ENCODE measurements around the gene NPEPL1.

GRCh38 chr20:58703765-58704371, 11.3 kb downstream of the NPEPL1 start:
- TF ChIP-seq, protein P1, sequence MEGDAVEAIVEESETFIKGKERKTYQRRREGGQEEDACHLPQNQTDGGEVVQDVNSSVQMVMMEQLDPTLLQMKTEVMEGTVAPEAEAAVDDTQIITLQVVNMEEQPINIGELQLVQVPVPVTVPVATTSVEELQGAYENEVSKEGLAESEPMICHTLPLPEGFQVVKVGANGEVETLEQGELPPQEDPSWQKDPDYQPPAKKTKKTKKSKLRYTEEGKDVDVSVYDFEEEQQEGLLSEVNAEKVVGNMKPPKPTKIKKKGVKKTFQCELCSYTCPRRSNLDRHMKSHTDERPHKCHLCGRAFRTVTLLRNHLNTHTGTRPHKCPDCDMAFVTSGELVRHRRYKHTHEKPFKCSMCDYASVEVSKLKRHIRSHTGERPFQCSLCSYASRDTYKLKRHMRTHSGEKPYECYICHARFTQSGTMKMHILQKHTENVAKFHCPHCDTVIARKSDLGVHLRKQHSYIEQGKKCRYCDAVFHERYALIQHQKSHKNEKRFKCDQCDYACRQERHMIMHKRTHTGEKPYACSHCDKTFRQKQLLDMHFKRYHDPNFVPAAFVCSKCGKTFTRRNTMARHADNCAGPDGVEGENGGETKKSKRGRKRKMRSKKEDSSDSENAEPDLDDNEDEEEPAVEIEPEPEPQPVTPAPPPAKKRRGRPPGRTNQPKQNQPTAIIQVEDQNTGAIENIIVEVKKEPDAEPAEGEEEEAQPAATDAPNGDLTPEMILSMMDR (IDR thresholded peaks at IDR 0.05): no peak
- no peak for TF ChIP-seq POLR2A (IDR thresholded peaks at IDR 0.05)
